Activated CD4-positive, alpha-beta T cell treated with anti-CD3 and anti-CD28 coated beads, Interleukin-2, amount 10 ng/mL, durations not matched to agents 7 days and 5 days (primary cell): ENCODE data around the gene PCCA. TPM values are rescaled to one million over a fixed set of nuclear protein-coding genes. Genes with fewer than 3 reads are reported as not detected.

Experiments used
- CTCF ChIA-PET: fragments of 350-600 bp; sonication (Branson Sonifier 250); formaldehyde crosslinking; loops from one replicate; lab custom pipeline; 2021; ENCODE audit warnings: antibody characterized with exemption; lab: Charles Lee
- POLR2A ChIA-PET: fragments of 350-600 bp; sonication (Branson Sonifier 250); formaldehyde crosslinking; loops from one replicate; lab custom pipeline; 2021; ENCODE audit warnings: antibody characterized with exemption; lab: Charles Lee
- DNase-seq: peaks from one replicate; pipeline ENCODE4 v3.0.0-alpha.2; 2020
- H3K27ac Mint-ChIP-seq: one replicate; pipeline ENCODE4 v1.8.0; 2021; ENCODE audit warnings: mild to moderate bottlenecking, moderate library complexity, mixed read lengths
- H3K27me3 Mint-ChIP-seq: one replicate; pipeline ENCODE4 v1.8.0; 2021; ENCODE audit warnings: mixed read lengths
- H3K36me3 Mint-ChIP-seq: one replicate; pipeline ENCODE4 v1.8.0; 2021; ENCODE audit warnings: low read depth, mixed read lengths
- H3K4me1 Mint-ChIP-seq: one replicate; pipeline ENCODE4 v1.8.0; 2021; ENCODE audit warnings: mixed read lengths
- H3K4me3 Mint-ChIP-seq: one replicate; pipeline ENCODE4 v1.8.0; 2021; ENCODE audit warnings: mild to moderate bottlenecking, moderate library complexity, mixed read lengths
- H3K9me3 Mint-ChIP-seq: one replicate; pipeline ENCODE4 v1.8.0; 2021; ENCODE audit warnings: mixed read lengths
- total RNA-seq, 2 experiments: library from RNA; stranded (reverse); gene quantifications; one replicate each; pipeline ENCODE4 v1.2.3, GENCODE V29; 2021

The PCCA gene
- total RNA-seq, 2 experiments from 2014 or later = 8.6 to 8.9 TPM

- Mint-ChIP-seq H3K27ac (no peak overlapping the region), H3K4me1 (peaks cover 3% of the 10 kb centered on the region), H3K36me3 (peaks cover 7% of the 10 kb centered on the region), H3K4me3 (no peak overlapping the region), H3K9me3 (no peaks in the 10 kb centered on the region), H3K27me3 (no peaks in the 10 kb centered on the region)
- POLR2A ChIA-PET = no interaction called here
- CTCF ChIA-PET = interaction anchor here (0.6 kb wide), 1 partner anchor 849 kb away, joined by 3 read pairs; no protein-coding TSS in a partner anchor
- DNase-seq = no peak
These were observed 13.1 kb downstream of the PCCA start for GRCh38 chr13:100102042-100102441.

DNA sequence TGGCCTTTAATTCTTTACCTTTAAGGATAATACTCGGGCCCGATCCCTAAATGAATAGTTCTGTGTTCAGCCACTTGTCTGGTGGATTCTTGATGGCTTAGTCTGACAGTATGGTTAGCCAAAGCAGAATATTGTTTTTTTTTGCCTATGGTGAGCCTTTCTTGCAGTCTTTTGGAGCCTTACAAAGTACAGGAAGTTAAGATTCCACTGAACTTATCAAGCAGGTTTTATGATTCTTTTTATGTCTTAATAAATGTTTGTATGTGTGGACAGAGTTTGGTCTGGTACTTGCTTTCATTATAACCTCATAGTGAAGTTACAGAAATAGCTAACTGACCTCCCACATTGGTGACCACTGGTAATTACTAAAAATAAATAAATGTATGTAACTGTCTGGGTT is 17.1 kb downstream of the PCCA start:
- CTCF ChIA-PET = no interaction called here
- Mint-ChIP-seq H3K27me3 (no peaks in the 10 kb centered on the region), H3K9me3 (no peaks in the 10 kb centered on the region), H3K4me1 (peaks cover 3% of the 10 kb centered on the region), H3K27ac (no peak overlapping the region), H3K36me3 (peaks cover 7% of the 10 kb centered on the region), H3K4me3 (no peak overlapping the region)
- DNase-seq = no peak
- POLR2A ChIA-PET = no interaction called here

- Mint-ChIP-seq H3K27ac (no peak overlapping the region), H3K4me1 (peaks cover 3% of the 10 kb centered on the region), H3K36me3 (peaks cover 7% of the 10 kb centered on the region), H3K27me3 (no peaks in the 10 kb centered on the region), H3K4me3 (no peak overlapping the region), H3K9me3 (no peaks in the 10 kb centered on the region)
- POLR2A ChIA-PET = interaction anchor here (0.6 kb wide), 1 partner anchor 164 kb away, joined by 5 read pairs; no protein-coding TSS in a partner anchor
- CTCF ChIA-PET = interaction anchor here (1.1 kb wide), 1 partner anchor 9 kb away, joined by 3 read pairs; no protein-coding TSS in a partner anchor
- DNase-seq = no peak
These were observed 17.8 kb downstream of the PCCA start for GRCh38 chr13:100106705-100107104.

GRCh38 chr13:100108913-100109507 is 20.1 kb downstream of the PCCA start:
- Mint-ChIP-seq H3K4me1 (peaks cover 3% of the 10 kb centered on the region), H3K27me3 (no peaks in the 10 kb centered on the region), H3K4me3 (no peak overlapping the region), H3K27ac (no peak overlapping the region), H3K9me3 (no peaks in the 10 kb centered on the region), H3K36me3 (peaks cover 7% of the 10 kb centered on the region)
- no peak for DNase-seq
- ChIA-PET POLR2A (no interaction called here), CTCF (no interaction called here)

DNA sequence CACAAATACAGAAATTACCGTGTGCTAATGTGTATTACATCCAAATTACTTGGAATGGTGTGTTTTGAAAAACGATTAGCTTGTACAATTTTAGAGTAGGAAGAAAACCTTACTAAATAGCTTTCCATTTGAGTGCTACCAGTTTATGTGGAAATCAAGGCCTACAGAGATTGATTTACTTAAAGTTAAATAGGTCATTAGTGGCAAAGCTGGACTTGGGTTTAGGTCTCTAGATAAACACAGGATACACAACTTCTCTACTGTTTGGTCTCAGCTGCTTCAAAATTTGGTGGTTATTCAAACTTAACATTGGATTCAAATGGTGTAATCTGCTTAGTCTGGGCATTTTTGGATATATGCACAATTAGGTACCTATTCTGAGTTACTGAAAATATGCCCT is 21.4 kb downstream of the PCCA start:
- Mint-ChIP-seq H3K27ac (no peak overlapping the region), H3K36me3 (peaks cover 8% of the 10 kb centered on the region), H3K4me1 (peaks cover 5% of the 10 kb centered on the region), H3K27me3 (no peaks in the 10 kb centered on the region), H3K4me3 (no peak overlapping the region), H3K9me3 (no peaks in the 10 kb centered on the region)
- DNase-seq = no peak
- ChIA-PET CTCF (no interaction called here), POLR2A (no interaction called here)

GRCh38 chr13:100112186-100112838 is 23.4 kb downstream of the PCCA start:
- DNase-seq = no peak
- Mint-ChIP-seq H3K9me3 (no peaks in the 10 kb centered on the region), H3K27ac (no peak overlapping the region), H3K36me3 (peaks cover 8% of the 10 kb centered on the region), H3K27me3 (no peaks in the 10 kb centered on the region), H3K4me1 (peaks cover 9% of the 10 kb centered on the region), H3K4me3 (no peak overlapping the region)
- CTCF ChIA-PET = interaction anchor here (0.7 kb wide), 1 partner anchor 95 kb away, joined by 3 read pairs; no protein-coding TSS in a partner anchor
- POLR2A ChIA-PET = no interaction called here

DNA sequence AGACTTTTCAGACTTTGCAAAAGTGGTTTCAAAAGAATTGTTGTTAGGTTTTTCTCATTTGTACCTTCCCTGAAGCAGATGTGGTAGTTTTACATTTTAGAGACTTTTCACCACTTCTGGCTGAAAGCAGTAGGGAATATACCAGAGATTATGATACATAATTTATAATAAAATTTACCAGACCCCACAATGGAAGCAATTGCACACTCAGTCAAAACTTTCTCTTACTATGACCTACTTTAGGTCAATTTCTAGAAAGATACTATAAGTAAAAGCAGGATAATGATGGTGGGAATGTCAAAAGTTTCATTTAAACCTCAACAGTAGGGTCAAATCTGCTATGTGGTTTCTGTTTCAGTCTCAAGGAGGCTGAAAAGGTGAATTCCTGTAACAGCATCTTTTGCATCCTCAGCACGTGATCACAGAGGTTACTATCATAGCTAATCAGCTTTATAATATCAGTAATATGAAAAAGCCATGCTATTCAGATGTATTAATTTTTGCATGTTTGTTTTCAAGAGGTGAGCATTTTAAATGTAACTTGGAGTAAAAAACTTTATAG is 26.9 kb downstream of the PCCA start:
- no peak overlapping the region for H3K27ac Mint-ChIP-seq
- H3K36me3 Mint-ChIP-seq = peaks cover 18% of the 10 kb centered on the region
- H3K4me1 Mint-ChIP-seq = peaks cover 9% of the 10 kb centered on the region
- CTCF ChIA-PET = no interaction called here
- no peak for DNase-seq
- H3K4me3 Mint-ChIP-seq = no peak overlapping the region
- peaks cover 6% of the 10 kb centered on the region for H3K9me3 Mint-ChIP-seq
- POLR2A ChIA-PET = interaction anchor here (0.7 kb wide), 1 partner anchor 287 kb away, joined by 3 read pairs; no protein-coding TSS in a partner anchor
- no peaks in the 10 kb centered on the region for H3K27me3 Mint-ChIP-seq

DNA sequence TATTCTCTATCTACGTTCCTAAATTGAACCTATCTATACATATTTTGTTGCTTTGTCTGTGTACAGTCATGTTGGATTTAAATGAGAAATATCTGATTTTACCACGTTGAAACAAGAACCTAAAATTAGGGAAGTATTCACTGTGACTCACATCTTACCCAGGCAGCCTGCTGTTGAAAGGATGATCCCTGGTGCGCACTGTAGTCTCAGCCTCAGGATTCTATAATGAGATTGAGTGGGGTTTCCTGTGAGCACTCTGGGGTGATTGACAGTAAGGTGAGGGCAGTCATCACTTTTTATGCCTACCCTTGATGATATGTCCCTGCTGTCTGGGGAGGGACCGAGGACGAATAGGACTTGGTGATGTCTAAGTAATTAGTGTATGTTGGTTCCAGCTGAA is 35.4 kb downstream of the PCCA start:
- ChIA-PET CTCF (no interaction called here), POLR2A (no interaction called here)
- Mint-ChIP-seq H3K36me3 (peaks cover 16% of the 10 kb centered on the region), H3K27me3 (no peaks in the 10 kb centered on the region), H3K27ac (no peak overlapping the region), H3K4me1 (peaks cover 5% of the 10 kb centered on the region), H3K4me3 (no peak overlapping the region), H3K9me3 (peaks cover 18% of the 10 kb centered on the region)
- no peak for DNase-seq

GRCh38 chr13:100125946-100126345 is 37.1 kb downstream of the PCCA start:
- ChIA-PET CTCF (no interaction called here), POLR2A (no interaction called here)
- H3K4me3 Mint-ChIP-seq = no peak overlapping the region
- peaks cover 17% of the 10 kb centered on the region for H3K4me1 Mint-ChIP-seq
- no peak for DNase-seq
- H3K9me3 Mint-ChIP-seq = peaks cover 11% of the 10 kb centered on the region
- H3K27ac Mint-ChIP-seq = no peak overlapping the region
- H3K36me3 Mint-ChIP-seq = peaks cover 9% of the 10 kb centered on the region
- no peaks in the 10 kb centered on the region for H3K27me3 Mint-ChIP-seq

DNA sequence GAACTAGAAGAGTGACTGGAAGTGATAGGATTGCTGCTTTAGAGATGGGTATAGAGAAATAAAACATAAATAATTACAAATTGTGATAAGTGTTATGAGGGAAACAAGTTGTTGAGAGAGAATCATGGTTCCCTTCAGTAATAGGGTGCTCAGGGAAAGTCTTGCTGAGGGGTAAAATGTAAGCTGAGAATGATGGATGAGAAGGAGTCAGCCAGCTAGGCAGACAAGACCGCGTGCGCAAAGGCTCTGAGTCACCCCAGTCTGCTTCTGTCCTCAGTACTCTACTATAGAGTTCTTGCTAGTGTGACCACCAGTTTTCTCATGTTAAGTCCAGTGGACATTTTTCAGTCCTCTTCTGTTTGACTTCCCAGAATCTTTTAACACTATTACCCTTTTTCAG is 39.5 kb downstream of the PCCA start:
- Mint-ChIP-seq H3K27ac (no peak overlapping the region), H3K9me3 (peaks cover 5% of the 10 kb centered on the region), H3K27me3 (no peaks in the 10 kb centered on the region), H3K4me1 (peaks cover 19% of the 10 kb centered on the region), H3K4me3 (no peak overlapping the region), H3K36me3 (peaks cover 6% of the 10 kb centered on the region)
- DNase-seq = no peak
- ChIA-PET CTCF (no interaction called here), POLR2A (no interaction called here)

DNA sequence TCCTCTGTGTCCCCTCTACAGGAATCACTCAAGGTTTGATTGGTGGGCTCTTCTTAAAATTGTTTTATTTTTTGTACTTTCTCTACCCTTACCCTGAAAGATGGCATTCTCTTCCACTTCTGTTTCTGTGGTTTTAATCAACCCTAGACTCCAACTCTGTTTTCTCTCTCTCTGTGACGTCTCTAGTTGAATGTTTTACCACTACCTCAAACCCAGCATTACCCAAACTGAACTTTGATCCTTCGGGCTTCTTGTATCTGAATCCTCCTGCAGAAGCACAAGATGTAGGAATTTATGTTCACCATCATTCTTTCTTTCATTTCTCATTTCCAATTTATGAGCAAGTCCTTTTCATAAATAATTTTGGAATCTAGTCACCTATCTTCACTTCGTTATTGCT is 39.9 kb downstream of the PCCA start:
- ChIA-PET CTCF (no interaction called here), POLR2A (no interaction called here)
- no peak overlapping the region for H3K27ac Mint-ChIP-seq
- H3K4me1 Mint-ChIP-seq = peaks cover 19% of the 10 kb centered on the region
- H3K27me3 Mint-ChIP-seq = no peaks in the 10 kb centered on the region
- H3K9me3 Mint-ChIP-seq = peaks cover 5% of the 10 kb centered on the region
- no peak for DNase-seq
- no peak overlapping the region for H3K4me3 Mint-ChIP-seq
- peaks cover 6% of the 10 kb centered on the region for H3K36me3 Mint-ChIP-seq

- no peak for DNase-seq
- H3K4me3 Mint-ChIP-seq = no peak overlapping the region
- H3K27ac Mint-ChIP-seq = peak overlapping the region; percentile 20
- H3K36me3 Mint-ChIP-seq = peaks cover 10% of the 10 kb centered on the region
- no peaks in the 10 kb centered on the region for H3K27me3 Mint-ChIP-seq
- peaks cover 19% of the 10 kb centered on the region for H3K4me1 Mint-ChIP-seq
- CTCF ChIA-PET = no interaction called here
- POLR2A ChIA-PET = no interaction called here
- H3K9me3 Mint-ChIP-seq = peaks cover 5% of the 10 kb centered on the region
These were observed 40.7 kb downstream of the PCCA start for GRCh38 chr13:100129605-100130004.

- Mint-ChIP-seq H3K4me1 (peaks cover 19% of the 10 kb centered on the region), H3K27me3 (no peaks in the 10 kb centered on the region), H3K27ac (no peak overlapping the region), H3K9me3 (peaks cover 5% of the 10 kb centered on the region), H3K36me3 (peaks cover 10% of the 10 kb centered on the region), H3K4me3 (no peak overlapping the region)
- ChIA-PET CTCF (interaction anchor here (0.7 kb wide), 1 partner anchor 41 kb away, joined by 3 read pairs; the partner anchor contains the start of gene PCCA), POLR2A (no interaction called here)
- DNase-seq = no peak
These were observed 41.2 kb downstream of the PCCA start for GRCh38 chr13:100130092-100130491.
